AML-193 (cell line): ENCODE data around the gene ETV7.

Source experiments
- DNase-seq, 2 experiments: peaks; one replicate each; lab custom pipeline; 2025; lab: John Stamatoyannopoulos, UW

The ETV7 gene

GRCh38 chr6:36383606-36384005 lies 3.9 kb downstream of the ETV7 start:
- no peak for DNase-seq

GRCh38 chr6:36382976-36383375 lies 4.5 kb downstream of the ETV7 start:
- no peak for DNase-seq

DNA sequence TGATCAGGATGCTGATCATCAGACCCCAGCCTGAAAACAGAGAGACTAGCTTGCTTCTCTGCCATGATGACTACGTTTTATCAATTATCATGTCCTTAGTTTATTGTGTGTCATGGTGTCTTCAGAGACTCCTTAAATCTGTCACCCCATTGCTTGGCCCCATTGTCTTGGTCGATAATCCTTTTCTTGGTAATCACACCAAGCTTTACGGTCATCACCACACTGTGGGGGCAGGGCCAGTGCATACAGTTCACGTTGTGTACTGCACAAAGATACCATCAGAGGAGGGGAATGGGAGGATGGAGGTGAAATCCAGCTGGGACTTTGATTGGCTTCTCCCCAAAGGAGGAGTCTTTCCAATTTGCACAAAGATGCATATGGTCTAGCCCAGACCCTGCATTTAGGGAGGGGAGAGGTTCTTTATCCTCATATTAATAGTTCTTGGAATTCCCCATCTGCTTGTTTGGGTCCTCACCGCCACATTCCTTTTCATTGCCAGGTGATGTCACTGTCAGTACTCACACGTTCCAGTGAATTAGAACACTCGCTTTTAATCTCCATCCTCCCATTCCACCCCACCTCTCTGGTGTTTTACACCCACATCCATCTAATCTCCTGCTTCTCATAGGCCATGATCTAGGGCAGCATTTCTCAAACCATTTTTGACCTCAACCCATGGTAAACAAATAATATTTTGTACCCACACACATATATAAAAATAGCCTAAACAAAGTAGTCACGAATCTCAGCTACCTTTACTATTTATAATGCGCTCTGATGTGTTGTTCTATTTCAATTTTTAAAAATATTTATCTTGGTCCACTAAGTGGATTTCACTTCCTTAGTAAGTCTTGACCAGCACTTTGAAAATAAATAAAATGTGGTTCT lies 5.7 kb downstream of the ETV7 start:
- no peak for DNase-seq

GRCh38 chr6:36380166-36380565 lies 7.3 kb downstream of the ETV7 start:
- no peak for DNase-seq

- no peak for DNase-seq
Measured at GRCh38 chr6:36378936-36379335, 8.5 kb downstream of the ETV7 start.

DNA sequence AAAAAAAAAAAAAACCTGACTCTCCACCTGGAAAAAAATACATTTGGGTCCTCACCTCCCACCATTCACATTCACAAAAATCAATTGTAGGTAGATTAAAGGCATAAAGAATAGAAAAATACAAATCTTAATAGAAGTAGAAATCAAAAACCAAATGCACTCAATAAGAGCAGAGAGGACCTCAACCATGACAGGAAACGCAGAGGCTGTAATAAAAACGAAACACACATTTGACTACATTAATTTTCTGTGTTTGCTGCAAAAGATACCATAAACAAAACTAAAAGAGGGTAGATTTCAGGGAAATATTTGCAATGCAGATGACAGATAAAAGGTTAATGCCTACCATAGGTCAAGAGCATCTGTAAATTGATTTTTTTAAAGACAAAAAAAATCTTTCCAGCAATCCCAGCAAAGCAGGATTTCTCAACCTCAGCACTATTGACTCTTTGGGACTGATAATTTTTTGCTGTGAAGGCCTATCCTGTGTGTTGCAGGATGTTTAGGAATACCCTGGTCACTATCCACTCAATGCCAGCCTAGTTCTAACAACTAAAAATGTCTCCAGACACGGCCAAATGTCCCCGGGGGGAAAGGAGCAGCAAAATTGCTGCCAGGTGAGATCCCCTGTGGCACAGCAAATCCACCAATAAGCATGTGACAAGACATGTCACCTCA lies 9.1 kb downstream of the ETV7 start:
- DNase-seq: no peak

GRCh38 chr6:36377594-36377993 lies 9.9 kb downstream of the ETV7 start:
- no peak for DNase-seq

- DNase-seq: no peak
Measured at GRCh38 chr6:36376742-36377141, 10.7 kb downstream of the ETV7 start.

DNA sequence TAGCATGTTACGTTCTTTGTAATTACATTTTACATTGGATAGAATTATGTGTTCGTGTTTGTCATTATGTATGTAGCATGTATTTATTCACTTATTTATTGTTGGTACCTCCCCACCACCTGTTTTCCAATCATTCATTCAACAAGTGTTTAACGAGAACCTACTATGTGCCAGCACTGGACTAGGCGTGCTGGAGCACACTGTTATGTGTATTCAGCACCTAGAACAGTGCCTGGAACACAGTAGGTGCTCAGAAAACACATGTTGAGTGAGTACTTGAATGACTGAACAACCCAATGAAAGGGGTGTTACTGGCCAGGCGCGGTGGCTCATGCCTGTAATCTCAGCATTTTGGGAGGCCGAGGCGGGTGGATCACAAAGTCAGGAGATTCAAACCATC lies 11.3 kb downstream of the ETV7 start:
- DNase-seq: no peak

GRCh38 chr6:36375644-36376155 lies 11.8 kb downstream of the ETV7 start:
- DNase-seq: no peak

DNA sequence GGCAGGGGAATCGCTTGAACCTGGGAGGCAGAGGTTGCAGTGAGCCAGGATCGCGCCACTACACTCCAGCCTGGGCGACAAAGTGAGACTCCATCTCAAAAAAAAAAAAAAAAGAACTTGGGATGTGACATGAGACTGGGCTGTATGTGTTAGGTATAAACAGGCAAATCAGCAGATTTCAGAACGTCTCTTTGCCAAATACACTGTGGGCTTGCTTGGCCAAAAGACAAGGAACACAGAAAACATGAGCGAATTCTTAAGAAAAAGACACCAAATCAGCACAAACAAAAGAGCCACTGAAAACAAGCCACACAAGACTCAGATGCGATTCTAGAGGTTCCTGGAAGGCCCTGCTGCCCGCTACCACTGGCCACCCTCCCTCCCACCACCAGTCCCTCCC lies 12.5 kb downstream of the ETV7 start:
- no peak for DNase-seq

DNA sequence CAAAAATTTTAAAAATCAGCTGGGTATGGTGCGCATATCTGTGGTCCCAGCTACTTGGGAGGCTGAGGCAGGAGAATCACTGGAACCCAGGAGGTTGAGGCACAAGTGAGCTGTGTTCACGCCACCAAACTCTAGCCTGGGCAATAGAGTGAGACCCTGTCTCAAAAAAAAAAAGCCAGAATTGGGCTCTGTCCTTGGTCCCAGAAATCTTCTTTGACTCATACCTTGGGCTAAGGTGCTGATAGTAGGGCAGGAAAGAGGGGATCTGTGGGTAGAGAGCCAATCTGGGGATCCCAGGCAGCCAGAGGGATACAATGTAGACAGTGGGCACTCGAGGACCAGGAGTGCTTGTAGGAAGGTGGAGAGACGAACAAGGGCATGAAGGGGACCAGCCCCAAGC lies 13.3 kb downstream of the ETV7 start:
- DNase-seq: no peak

- peak; percentile 68 to 69 for DNase-seq
Measured at GRCh38 chr6:36373368-36374019, 14.0 kb downstream of the ETV7 start.

- DNase-seq: no peak
Measured at GRCh38 chr6:36372088-36372487, 15.4 kb downstream of the ETV7 start.

DNA sequence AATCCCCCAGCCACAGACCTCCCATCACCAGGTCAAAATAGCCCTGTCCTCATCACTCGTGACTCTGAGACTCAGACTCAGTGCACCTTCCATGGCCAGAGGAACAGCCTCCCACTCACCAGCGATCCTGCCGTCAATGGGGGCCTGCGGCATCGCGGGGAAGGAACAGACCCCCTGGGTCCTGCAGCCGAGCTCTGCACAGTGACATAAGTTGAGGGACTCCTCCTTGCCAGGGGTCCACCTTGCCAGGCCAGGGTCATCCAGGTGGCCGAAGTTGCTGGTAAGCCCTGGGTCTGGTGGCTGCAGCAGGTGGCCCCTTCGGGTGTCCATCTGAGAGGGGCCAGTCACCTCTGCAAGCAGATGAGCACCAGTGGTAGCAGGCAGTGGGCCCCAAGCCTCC lies 16.3 kb downstream of the ETV7 start:
- DNase-seq: no peak

GRCh38 chr6:36370638-36371037 lies 16.8 kb downstream of the ETV7 start:
- no peak for DNase-seq

GRCh38 chr6:36368921-36369865 lies 18.3 kb downstream of the ETV7 start:
- DNase-seq: peak; percentile 99

GRCh38 chr6:36368421-36368820 lies 19.0 kb downstream of the ETV7 start:
- DNase-seq: peak; percentile 50 to 61

- no peak for DNase-seq
Measured at GRCh38 chr6:36367743-36368142, 19.7 kb downstream of the ETV7 start.

DNA sequence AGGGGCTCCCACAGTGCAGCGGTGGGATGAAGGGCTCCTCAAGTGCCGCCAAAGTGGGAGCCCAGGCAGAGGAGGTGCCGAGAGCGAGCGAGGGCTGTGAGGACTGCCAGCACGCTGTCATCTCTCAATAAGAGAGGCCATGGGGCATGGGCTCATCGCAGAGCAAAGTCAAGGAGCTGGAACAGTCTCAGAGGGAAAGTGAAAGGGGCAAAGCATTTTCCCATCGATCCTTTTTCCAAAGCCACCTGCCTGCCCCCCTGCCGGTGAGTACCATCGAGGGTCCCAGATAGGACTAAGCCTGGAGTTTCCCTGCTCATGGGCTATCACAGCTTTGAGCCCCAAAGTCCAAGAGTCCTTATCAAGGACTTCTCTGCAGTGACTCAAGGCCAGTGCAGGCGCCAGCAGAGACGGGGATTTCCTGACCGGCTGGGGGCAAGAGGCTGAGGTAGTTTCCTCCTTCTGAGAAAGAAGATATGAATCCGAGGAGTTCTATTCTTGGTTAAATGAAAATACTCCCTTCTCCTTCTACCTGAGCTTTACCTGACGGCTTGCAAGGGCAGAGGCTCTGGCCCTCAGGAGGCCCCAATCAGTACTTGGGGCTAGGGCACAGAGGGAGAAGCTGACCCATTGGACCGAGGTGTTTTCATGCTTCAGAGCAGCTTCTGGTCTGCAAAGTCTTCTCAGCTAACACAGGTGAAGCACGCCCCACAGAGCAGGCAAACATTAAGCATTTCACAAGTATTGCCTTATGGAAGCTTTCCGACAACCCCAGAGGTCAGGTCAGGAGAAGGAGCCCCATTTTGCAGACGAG lies 22.6 kb downstream of the ETV7 start:
- no peak for DNase-seq
